Measurements from ENCODE around the gene GPC2. TPM values are rescaled to one million over a fixed set of nuclear protein-coding genes. Genes with fewer than 3 reads are reported as not detected.

Gene GPC2
- total and polyA plus RNA-seq, 2 donors = 8.5 to 11.2 TPM

DNA sequence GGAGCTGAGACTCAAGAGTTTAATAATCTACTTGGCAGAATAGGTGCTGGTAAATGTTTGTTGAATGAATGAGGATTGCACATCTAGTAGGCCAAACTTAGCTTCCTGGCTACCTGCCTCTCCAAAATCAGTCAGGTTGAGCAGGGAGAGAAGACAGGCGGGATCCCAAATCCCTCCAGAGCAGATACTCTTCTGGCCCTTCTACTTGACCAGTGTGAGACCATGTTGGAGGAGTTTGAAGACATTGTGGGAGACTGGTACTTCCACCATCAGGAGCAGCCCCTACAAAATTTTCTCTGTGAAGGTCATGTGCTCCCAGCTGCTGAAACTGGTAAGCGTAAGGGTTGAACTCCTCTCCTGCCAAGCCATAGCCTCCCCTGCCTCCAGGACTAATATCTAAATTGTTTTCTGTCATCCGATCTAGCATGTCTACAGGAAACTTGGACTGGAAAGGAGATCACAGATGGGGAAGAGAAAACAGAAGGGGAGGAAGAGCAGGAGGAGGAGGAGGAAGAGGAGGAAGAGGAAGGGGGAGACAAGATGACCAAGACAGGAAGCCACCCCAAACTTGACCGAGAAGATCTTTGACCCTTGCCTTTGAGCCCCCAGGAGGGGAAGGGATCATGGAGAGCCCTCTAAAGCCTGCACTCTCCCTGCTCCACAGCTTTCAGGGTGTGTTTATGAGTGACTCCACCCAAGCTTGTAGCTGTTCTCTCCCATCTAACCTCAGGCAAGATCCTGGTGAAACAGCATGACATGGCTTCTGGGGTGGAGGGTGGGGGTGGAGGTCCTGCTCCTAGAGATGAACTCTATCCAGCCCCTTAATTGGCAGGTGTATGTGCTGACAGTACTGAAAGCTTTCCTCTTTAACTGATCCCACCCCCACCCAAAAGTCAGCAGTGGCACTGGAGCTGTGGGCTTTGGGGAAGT is 52.6 kb downstream of the GPC2 start:
- 89% methylated on average over 4 of the region's 4 CpGs for WGBS
- peaks cover 9 to 13% of the 10 kb centered on the region in 2 donors for H3K36me3 ChIP-seq (ENCODE audit: control insufficient read depth in 2 of 2, insufficient read depth in 2 of 2, low read length in 1 of 2)
- H3K9me3 ChIP-seq (ENCODE audit: control insufficient read depth in 2 of 2, insufficient read depth in 1 of 2, low read length in 1 of 2) = peaks cover 0 to 4% of the 10 kb centered on the region in 2 donors
- no peak for DNase-seq (ENCODE audit: low read depth in 6 of 9, low spot score in 9 of 9)
- no peak overlapping the region for H3K4me3 ChIP-seq (ENCODE audit: low read length in 2 of 2)
- peaks cover 15 to 45% of the 10 kb centered on the region in 2 donors for H3K4me1 ChIP-seq (ENCODE audit: control insufficient read depth in 2 of 2, insufficient read depth in 2 of 2, low read length in 2 of 2)
- H3K27me3 ChIP-seq (ENCODE audit: control insufficient read depth in 2 of 2, insufficient read depth in 1 of 2, low read length in 1 of 2) = no peaks in the 10 kb centered on the region
- peak overlapping the region in 1 of 2 donors; percentile 8 for H3K27ac ChIP-seq (ENCODE audit: low read depth in 1 of 2, low read length in 1 of 2)

DNA sequence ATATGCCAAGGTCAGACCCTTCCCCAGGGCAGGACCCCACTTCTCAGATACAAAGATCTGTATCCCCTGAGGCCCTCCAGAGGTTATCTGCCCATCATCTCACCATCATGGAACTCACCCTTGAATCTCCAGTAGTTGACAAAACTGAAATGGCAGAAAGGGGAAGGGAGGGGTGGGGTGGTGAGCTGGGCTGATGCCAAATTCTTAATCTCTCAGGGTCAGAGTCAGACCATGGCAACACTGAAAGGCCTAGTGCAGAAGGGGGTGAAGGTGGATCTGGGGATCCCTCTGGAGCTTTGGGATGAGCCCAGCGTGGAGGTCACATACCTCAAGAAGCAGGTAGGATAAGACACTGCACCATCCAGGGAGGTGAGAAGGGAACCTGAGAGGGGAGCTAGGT is 54.6 kb downstream of the GPC2 start:
- DNase-seq (ENCODE audit: low read depth in 6 of 9, low spot score in 9 of 9) = no peak
- Histone ChIP-seq H3K36me3 (ENCODE audit: control insufficient read depth in 2 of 2, insufficient read depth in 2 of 2, low read length in 1 of 2) (peaks cover 9 to 13% of the 10 kb centered on the region in 2 donors), H3K27me3 (ENCODE audit: control insufficient read depth in 2 of 2, insufficient read depth in 1 of 2, low read length in 1 of 2) (no peaks in the 10 kb centered on the region), H3K4me1 (ENCODE audit: control insufficient read depth in 2 of 2, insufficient read depth in 2 of 2, low read length in 2 of 2) (peaks cover 11 to 40% of the 10 kb centered on the region in 2 donors), H3K4me3 (ENCODE audit: low read length in 2 of 2) (no peak overlapping the region), H3K9me3 (ENCODE audit: control insufficient read depth in 2 of 2, insufficient read depth in 1 of 2, low read length in 1 of 2) (peaks cover 0 to 10% of the 10 kb centered on the region in 2 donors), H3K27ac (ENCODE audit: low read depth in 1 of 2, low read length in 1 of 2) (no peak overlapping the region)
- 100% methylated on average over 1 of the region's 1 CpG for WGBS

DNA sequence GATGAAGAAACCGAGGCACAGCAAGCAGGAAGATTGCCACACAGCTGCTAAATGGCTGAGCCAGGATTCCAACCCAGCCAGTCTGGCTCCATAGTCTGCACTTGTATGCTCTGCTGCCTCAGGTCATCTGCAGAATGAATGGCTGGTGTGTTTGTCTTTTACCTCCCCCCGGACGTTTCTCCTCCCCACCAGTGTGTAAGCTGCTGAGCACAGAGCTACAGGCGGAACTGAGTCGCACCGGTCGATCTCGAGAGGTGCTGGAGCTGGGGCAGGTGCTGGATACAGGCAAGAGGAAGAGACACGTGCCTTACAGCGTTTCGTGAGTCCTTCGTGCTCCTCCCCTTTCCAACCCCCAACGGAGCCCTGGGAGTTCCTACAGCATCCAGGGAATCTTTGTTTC is 55.1 kb downstream of the GPC2 start:
- Histone ChIP-seq H3K27me3 (ENCODE audit: control insufficient read depth in 2 of 2, insufficient read depth in 1 of 2, low read length in 1 of 2) (no peaks in the 10 kb centered on the region), H3K27ac (ENCODE audit: low read depth in 1 of 2, low read length in 1 of 2) (no peak overlapping the region), H3K36me3 (ENCODE audit: control insufficient read depth in 2 of 2, insufficient read depth in 2 of 2, low read length in 1 of 2) (peaks cover 9 to 13% of the 10 kb centered on the region in 2 donors), H3K9me3 (ENCODE audit: control insufficient read depth in 2 of 2, insufficient read depth in 1 of 2, low read length in 1 of 2) (peaks cover 0 to 10% of the 10 kb centered on the region in 2 donors), H3K4me1 (ENCODE audit: control insufficient read depth in 2 of 2, insufficient read depth in 2 of 2, low read length in 2 of 2) (peaks cover 11 to 40% of the 10 kb centered on the region in 2 donors), H3K4me3 (ENCODE audit: low read length in 2 of 2) (no peak overlapping the region)
- DNase-seq (ENCODE audit: low read depth in 6 of 9, low spot score in 9 of 9) = no peak
- 96% methylated on average over 13 of the region's 13 CpGs for WGBS

DNA sequence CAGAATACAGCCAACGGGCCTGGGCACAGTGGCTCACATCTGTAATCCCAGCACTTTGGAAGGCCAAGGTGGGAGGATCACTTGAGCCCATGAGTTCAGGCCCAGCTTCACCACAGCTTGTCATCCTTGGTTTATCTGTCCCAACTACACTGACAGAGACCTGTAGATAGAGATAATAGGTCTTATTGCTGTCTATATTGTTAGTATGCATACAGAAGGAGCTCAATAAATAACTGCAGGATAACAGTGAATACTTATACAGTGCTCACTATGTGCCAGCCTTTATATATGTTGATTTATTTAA is 56.5 kb downstream of the GPC2 start:
- H3K27ac ChIP-seq (ENCODE audit: low read depth in 1 of 2, low read length in 1 of 2) = peak overlapping the region in 1 of 2 donors; percentile 95
- H3K4me1 ChIP-seq (ENCODE audit: control insufficient read depth in 2 of 2, insufficient read depth in 2 of 2, low read length in 2 of 2) = peaks cover 11 to 33% of the 10 kb centered on the region in 2 donors
- H3K4me3 ChIP-seq (ENCODE audit: low read length in 2 of 2) = peak overlapping the region; percentile 75 to 91

DNA sequence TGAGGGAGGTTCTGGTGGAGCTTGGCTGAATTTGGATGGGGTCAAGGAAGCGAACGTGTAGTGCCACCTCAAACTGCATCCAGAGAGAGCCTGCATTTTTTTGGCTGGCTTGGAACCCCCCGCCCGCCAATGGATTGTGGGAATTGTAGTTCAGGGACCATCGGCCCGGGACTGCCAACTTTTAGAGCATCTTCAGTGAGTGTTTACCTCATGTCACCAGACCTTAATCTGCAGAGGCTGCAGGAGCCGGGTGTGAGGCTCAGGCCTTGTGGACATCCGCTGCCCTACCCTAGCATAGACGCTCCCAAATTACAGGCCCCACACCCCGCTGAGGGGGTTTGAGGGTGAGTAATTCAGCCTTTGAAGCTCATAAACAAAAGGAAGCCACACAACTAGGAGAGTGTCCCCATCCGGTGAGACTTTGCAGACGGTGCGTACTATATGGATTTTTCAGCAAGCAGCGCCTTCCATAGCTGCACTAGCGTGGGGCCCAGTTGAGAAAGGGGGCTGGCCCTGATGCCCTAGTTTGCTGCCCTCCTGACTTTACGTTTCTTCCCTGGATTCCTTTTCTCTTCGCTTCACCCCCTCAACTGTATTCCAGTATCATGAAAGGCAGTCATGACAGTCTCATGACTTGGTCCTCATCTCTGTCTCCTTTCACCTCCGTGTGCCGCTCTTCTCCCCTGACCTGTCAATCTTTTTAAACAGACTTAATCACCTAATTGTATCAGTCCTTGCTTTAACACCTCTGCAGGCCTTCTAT is 57.0 kb downstream of the GPC2 start:
- H3K27me3 ChIP-seq (ENCODE audit: control insufficient read depth in 2 of 2, insufficient read depth in 1 of 2, low read length in 1 of 2) = no peaks in the 10 kb centered on the region
- peak in 8 of 9 donors; percentile 38 to 85 (median 64) for DNase-seq (ENCODE audit: low read depth in 6 of 9, low spot score in 9 of 9)
- peak overlapping the region; percentile 75 to 91 for H3K4me3 ChIP-seq (ENCODE audit: low read length in 2 of 2)
- peak overlapping the region; percentile 89 to 95 for H3K27ac ChIP-seq (ENCODE audit: low read depth in 1 of 2, low read length in 1 of 2)
- peaks cover 9 to 15% of the 10 kb centered on the region in 2 donors for H3K36me3 ChIP-seq (ENCODE audit: control insufficient read depth in 2 of 2, insufficient read depth in 2 of 2, low read length in 1 of 2)
- WGBS = 31% methylated on average over 19 of the region's 19 CpGs
- H3K9me3 ChIP-seq (ENCODE audit: control insufficient read depth in 2 of 2, insufficient read depth in 1 of 2, low read length in 1 of 2) = peaks cover 0 to 10% of the 10 kb centered on the region in 2 donors
- H3K4me1 ChIP-seq (ENCODE audit: control insufficient read depth in 2 of 2, insufficient read depth in 2 of 2, low read length in 2 of 2) = peaks cover 8 to 27% of the 10 kb centered on the region in 2 donors

More for the DNA sequence above, 56.5 kb downstream of the GPC2 start:
- no peaks in the 10 kb centered on the region for H3K27me3 ChIP-seq (ENCODE audit: control insufficient read depth in 2 of 2, insufficient read depth in 1 of 2, low read length in 1 of 2)
- no peak for DNase-seq (ENCODE audit: low read depth in 6 of 9, low spot score in 9 of 9)
- H3K36me3 ChIP-seq (ENCODE audit: control insufficient read depth in 2 of 2, insufficient read depth in 2 of 2, low read length in 1 of 2) = peaks cover 9 to 16% of the 10 kb centered on the region in 2 donors
- WGBS = 85% methylated on average over 1 of the region's 1 CpG
- peaks cover 0 to 10% of the 10 kb centered on the region in 2 donors for H3K9me3 ChIP-seq (ENCODE audit: control insufficient read depth in 2 of 2, insufficient read depth in 1 of 2, low read length in 1 of 2)

Other genes with a start within 250 kb of the GPC2 start
- 0.14 TPM for gene GJC3, start 247.8 kb downstream of the GPC2 start, total RNA-seq
- 0.11 TPM for gene GJC3, start 247.8 kb downstream of the GPC2 start, polyA plus RNA-seq
- gene AZGP1, start 201.3 kb downstream of the GPC2 start, total RNA-seq = 0.76 TPM
- 4.7 TPM for gene AZGP1, start 201.3 kb downstream of the GPC2 start, polyA plus RNA-seq
- gene ZKSCAN1, start 161.8 kb downstream of the GPC2 start, total RNA-seq = 61.4 TPM
- 17.8 TPM for gene ZKSCAN1, start 161.8 kb downstream of the GPC2 start, polyA plus RNA-seq
- gene ZSCAN21, start 127.6 kb downstream of the GPC2 start, total RNA-seq = 10.8 TPM
- gene ZSCAN21, start 127.6 kb downstream of the GPC2 start, polyA plus RNA-seq = 8.3 TPM
- 25.9 TPM for gene ZNF3, start 95.7 kb downstream of the GPC2 start, total RNA-seq
- 20.1 TPM for gene ZNF3, start 95.7 kb downstream of the GPC2 start, polyA plus RNA-seq
- gene COPS6, start 88.4 kb downstream of the GPC2 start, total RNA-seq = 49.1 TPM
- 81.1 TPM for gene COPS6, start 88.4 kb downstream of the GPC2 start, polyA plus RNA-seq
- 231 TPM for gene MCM7, start 76.0 kb downstream of the GPC2 start, total RNA-seq
- gene MCM7, start 76.0 kb downstream of the GPC2 start, polyA plus RNA-seq = 111 TPM
- 12.7 TPM for gene AP4M1, start 75.7 kb downstream of the GPC2 start, total RNA-seq
- gene AP4M1, start 75.7 kb downstream of the GPC2 start, polyA plus RNA-seq = 14.2 TPM
- gene TAF6, start 58.0 kb downstream of the GPC2 start, total RNA-seq = 10.2 TPM
- 25.7 TPM for gene TAF6, start 58.0 kb downstream of the GPC2 start, polyA plus RNA-seq
- gene CNPY4, start 57.7 kb downstream of the GPC2 start, total RNA-seq = 27.9 TPM
- 19.0 TPM for gene CNPY4, start 57.7 kb downstream of the GPC2 start, polyA plus RNA-seq
- gene MBLAC1, start 50.4 kb downstream of the GPC2 start, total RNA-seq = 3.1 TPM
- 2.0 TPM for gene MBLAC1, start 50.4 kb downstream of the GPC2 start, polyA plus RNA-seq
- 142 TPM for gene LAMTOR4, start 28.5 kb downstream of the GPC2 start, total RNA-seq
- 448 TPM for gene LAMTOR4, start 28.5 kb downstream of the GPC2 start, polyA plus RNA-seq
- 19.8 TPM for gene TRAPPC14, start 18.7 kb downstream of the GPC2 start, total RNA-seq
- 46.9 TPM for gene TRAPPC14, start 18.7 kb downstream of the GPC2 start, polyA plus RNA-seq
- gene GAL3ST4, start 8.8 kb downstream of the GPC2 start, total RNA-seq = 11.9 TPM
- gene GAL3ST4, start 8.8 kb downstream of the GPC2 start, polyA plus RNA-seq = 12.8 TPM
- 59.1 TPM for gene STAG3, start 537 bp upstream of the GPC2 start, total RNA-seq
- 36.0 TPM for gene STAG3, start 537 bp upstream of the GPC2 start, polyA plus RNA-seq
- gene PVRIG, start 42.6 kb upstream of the GPC2 start, total RNA-seq = 52.3 TPM
- gene PVRIG, start 42.6 kb upstream of the GPC2 start, polyA plus RNA-seq = 30.7 TPM
- not detected for gene SPDYE3, start 130.3 kb upstream of the GPC2 start, total RNA-seq
- 0.27 TPM for gene SPDYE3, start 130.3 kb upstream of the GPC2 start, polyA plus RNA-seq
- gene PILRB, start 180.7 kb upstream of the GPC2 start, total RNA-seq = 19.5 TPM
- 128 TPM for gene PILRB, start 180.7 kb upstream of the GPC2 start, polyA plus RNA-seq
- gene PILRA, start 196.1 kb upstream of the GPC2 start, total RNA-seq = 4.6 TPM
- gene PILRA, start 196.1 kb upstream of the GPC2 start, polyA plus RNA-seq = 12.2 TPM

Measured in thymus (tissue), 11 donors.